ENCODE results near the gene SERP2.

Gene SERP2

DNA sequence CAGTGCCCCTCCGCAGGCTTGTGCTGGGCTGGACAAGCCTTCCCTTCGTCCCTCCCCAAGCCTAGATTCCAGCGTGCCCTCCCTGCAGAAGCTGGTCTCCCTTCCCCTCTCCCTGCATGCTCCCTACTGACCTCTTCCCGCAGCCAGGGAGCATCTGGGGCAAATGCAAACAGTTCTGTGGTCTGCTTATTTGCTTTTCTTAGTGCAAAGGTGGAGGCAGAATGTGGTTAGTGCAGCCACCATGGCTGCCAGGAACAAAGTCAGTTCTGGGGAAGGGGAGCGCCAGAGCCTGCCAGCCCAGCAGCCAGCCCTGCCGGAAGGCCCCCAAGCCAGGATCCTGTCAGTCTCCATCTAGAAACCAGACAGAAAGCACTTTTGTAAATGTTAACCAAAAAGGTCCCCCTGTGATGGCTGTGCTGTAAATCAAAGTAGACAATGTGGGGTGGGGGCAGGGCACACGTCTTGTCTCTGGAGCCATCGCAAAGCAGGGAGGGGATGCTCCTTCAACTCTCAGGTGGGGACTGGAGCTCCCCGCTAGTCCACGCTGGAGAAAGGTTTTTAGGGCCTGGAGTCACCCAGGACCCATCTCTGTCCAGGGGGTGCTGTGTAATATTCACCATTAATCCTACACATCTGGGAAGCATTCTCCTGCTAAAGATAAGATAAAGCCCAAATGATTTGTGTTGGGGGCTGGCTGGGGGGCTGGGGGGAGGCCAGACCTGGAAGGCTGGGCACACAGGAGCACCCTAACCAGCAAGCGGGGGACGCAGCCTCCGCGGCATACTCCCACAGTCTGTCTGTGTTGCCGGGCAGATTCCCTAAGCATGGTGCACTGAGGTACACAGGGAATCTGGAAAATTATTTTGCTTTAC lies 30.9 kb downstream of the SERP2 start:
- no peaks in the 10 kb centered on the region for H3K36me3 ChIP-seq (ENCODE audit: control insufficient read depth, low read depth, low read length)
- peaks cover 9% of the 10 kb centered on the region for H3K27me3 ChIP-seq (ENCODE audit: control insufficient read depth, insufficient read depth, low read length)
- peak overlapping the region; percentile 25 for H3K9ac ChIP-seq (ENCODE audit: low read length)
- peak overlapping the region; percentile 28 for H3K4me3 ChIP-seq (ENCODE audit: low read length)
- H3K4me1 ChIP-seq (ENCODE audit: control insufficient read depth, low read depth, low read length) = peaks cover 54% of the 10 kb centered on the region
- no peak overlapping the region for H3K27ac ChIP-seq (ENCODE audit: low read length)
- no peaks in the 10 kb centered on the region for H3K9me3 ChIP-seq (ENCODE audit: control insufficient read depth, low read depth, low read length)

DNA sequence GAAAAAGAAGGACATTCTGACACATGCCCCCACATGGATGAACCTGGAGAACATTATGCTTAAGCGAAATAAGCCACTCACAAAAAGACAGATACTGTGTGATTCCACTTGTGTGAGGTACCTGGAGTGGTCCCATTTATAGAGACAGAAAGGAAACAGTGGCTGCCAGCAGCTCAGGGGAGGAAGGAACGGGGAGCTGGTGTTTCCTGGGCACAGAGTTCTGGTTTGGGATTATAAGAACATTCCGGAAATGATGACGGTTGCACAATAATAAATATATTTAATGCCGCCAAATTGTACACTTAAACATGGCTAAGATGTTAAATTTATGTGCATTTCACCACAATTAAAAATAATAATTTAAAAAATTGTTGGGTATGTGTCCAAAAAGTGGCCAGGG lies 33.0 kb downstream of the SERP2 start:
- Histone ChIP-seq H3K9ac (ENCODE audit: low read length) (no peak overlapping the region), H3K27ac (ENCODE audit: low read length) (no peak overlapping the region), H3K9me3 (ENCODE audit: control insufficient read depth, low read depth, low read length) (no peaks in the 10 kb centered on the region), H3K4me3 (ENCODE audit: low read length) (no peak overlapping the region), H3K27me3 (ENCODE audit: control insufficient read depth, insufficient read depth, low read length) (peaks cover 9% of the 10 kb centered on the region), H3K36me3 (ENCODE audit: control insufficient read depth, low read depth, low read length) (no peaks in the 10 kb centered on the region), H3K4me1 (ENCODE audit: control insufficient read depth, low read depth, low read length) (peaks cover 50% of the 10 kb centered on the region)

GRCh38 chr13:44407379-44407778 lies 33.8 kb downstream of the SERP2 start:
- no peaks in the 10 kb centered on the region for H3K9me3 ChIP-seq (ENCODE audit: control insufficient read depth, low read depth, low read length)
- no peak overlapping the region for H3K27ac ChIP-seq (ENCODE audit: low read length)
- no peaks in the 10 kb centered on the region for H3K36me3 ChIP-seq (ENCODE audit: control insufficient read depth, low read depth, low read length)
- peaks cover 46% of the 10 kb centered on the region for H3K4me1 ChIP-seq (ENCODE audit: control insufficient read depth, low read depth, low read length)
- H3K9ac ChIP-seq (ENCODE audit: low read length) = no peak overlapping the region
- H3K4me3 ChIP-seq (ENCODE audit: low read length) = no peak overlapping the region
- H3K27me3 ChIP-seq (ENCODE audit: control insufficient read depth, insufficient read depth, low read length) = peaks cover 9% of the 10 kb centered on the region

GRCh38 chr13:44407891-44408290 lies 34.3 kb downstream of the SERP2 start:
- H3K9ac ChIP-seq (ENCODE audit: low read length) = no peak overlapping the region
- peaks cover 41% of the 10 kb centered on the region for H3K4me1 ChIP-seq (ENCODE audit: control insufficient read depth, low read depth, low read length)
- H3K9me3 ChIP-seq (ENCODE audit: control insufficient read depth, low read depth, low read length) = no peaks in the 10 kb centered on the region
- peaks cover 9% of the 10 kb centered on the region for H3K27me3 ChIP-seq (ENCODE audit: control insufficient read depth, insufficient read depth, low read length)
- H3K4me3 ChIP-seq (ENCODE audit: low read length) = no peak overlapping the region
- no peak overlapping the region for H3K27ac ChIP-seq (ENCODE audit: low read length)
- no peaks in the 10 kb centered on the region for H3K36me3 ChIP-seq (ENCODE audit: control insufficient read depth, low read depth, low read length)

- Histone ChIP-seq H3K4me3 (ENCODE audit: low read length) (no peak overlapping the region), H3K9ac (ENCODE audit: low read length) (no peak overlapping the region)
These were observed 36.0 kb downstream of the SERP2 start for GRCh38 chr13:44409595-44409994.

GRCh38 chr13:44410328-44410859 lies 36.8 kb downstream of the SERP2 start:
- Histone ChIP-seq H3K27me3 (ENCODE audit: control insufficient read depth, insufficient read depth, low read length) (peaks cover 7% of the 10 kb centered on the region), H3K4me3 (ENCODE audit: low read length) (no peak overlapping the region), H3K9ac (ENCODE audit: low read length) (no peak overlapping the region), H3K27ac (ENCODE audit: low read length) (no peak overlapping the region), H3K36me3 (ENCODE audit: control insufficient read depth, low read depth, low read length) (no peaks in the 10 kb centered on the region), H3K4me1 (ENCODE audit: control insufficient read depth, low read depth, low read length) (peaks cover 16% of the 10 kb centered on the region), H3K9me3 (ENCODE audit: control insufficient read depth, low read depth, low read length) (no peaks in the 10 kb centered on the region)

More at GRCh38 chr13:44409595-44409994, 36.0 kb downstream of the SERP2 start:
- Histone ChIP-seq H3K27me3 (ENCODE audit: control insufficient read depth, insufficient read depth, low read length) (peaks cover 9% of the 10 kb centered on the region), H3K36me3 (ENCODE audit: control insufficient read depth, low read depth, low read length) (no peaks in the 10 kb centered on the region), H3K4me1 (ENCODE audit: control insufficient read depth, low read depth, low read length) (peaks cover 24% of the 10 kb centered on the region), H3K9me3 (ENCODE audit: control insufficient read depth, low read depth, low read length) (no peaks in the 10 kb centered on the region), H3K27ac (ENCODE audit: low read length) (no peak overlapping the region)

- no peaks in the 10 kb centered on the region for H3K36me3 ChIP-seq (ENCODE audit: control insufficient read depth, low read depth, low read length)
- no peak overlapping the region for H3K27ac ChIP-seq (ENCODE audit: low read length)
- H3K9ac ChIP-seq (ENCODE audit: low read length) = no peak overlapping the region
- no peaks in the 10 kb centered on the region for H3K27me3 ChIP-seq (ENCODE audit: control insufficient read depth, insufficient read depth, low read length)
- H3K4me3 ChIP-seq (ENCODE audit: low read length) = no peak overlapping the region
- no peaks in the 10 kb centered on the region for H3K9me3 ChIP-seq (ENCODE audit: control insufficient read depth, low read depth, low read length)
- peaks cover 24% of the 10 kb centered on the region for H3K4me1 ChIP-seq (ENCODE audit: control insufficient read depth, low read depth, low read length)
These were observed 38.2 kb downstream of the SERP2 start for GRCh38 chr13:44411841-44412240.

DNA sequence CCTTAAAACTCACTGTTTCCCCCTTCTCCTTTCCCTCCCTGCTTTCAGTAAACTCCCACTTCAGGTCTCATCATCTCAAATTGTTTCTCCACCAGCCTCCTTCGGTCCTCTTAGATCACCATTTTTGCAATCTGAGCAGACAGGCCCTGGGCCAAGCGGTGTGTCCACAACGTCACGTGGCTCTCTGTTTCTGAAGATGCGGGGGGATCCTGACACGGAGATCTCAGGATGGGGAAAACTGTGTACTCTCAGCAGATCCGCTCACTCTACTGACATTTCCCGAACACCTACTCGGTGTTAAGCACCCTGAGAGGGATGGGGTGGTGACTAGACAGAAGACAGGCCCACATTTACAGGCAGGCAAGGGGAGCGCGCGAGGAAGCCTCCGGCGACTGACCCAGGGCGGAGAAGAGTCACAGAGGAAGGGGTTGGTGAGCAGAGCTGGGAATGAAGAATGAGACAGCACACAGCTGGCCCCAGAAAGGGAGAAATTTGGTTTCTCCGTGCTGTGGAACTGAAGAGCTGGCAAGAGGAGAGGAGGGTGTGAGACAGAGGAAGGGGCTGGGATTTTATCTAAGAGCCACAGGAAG lies 38.8 kb downstream of the SERP2 start:
- no peak overlapping the region for H3K9ac ChIP-seq (ENCODE audit: low read length)
- H3K36me3 ChIP-seq (ENCODE audit: control insufficient read depth, low read depth, low read length) = no peaks in the 10 kb centered on the region
- no peaks in the 10 kb centered on the region for H3K9me3 ChIP-seq (ENCODE audit: control insufficient read depth, low read depth, low read length)
- H3K4me1 ChIP-seq (ENCODE audit: control insufficient read depth, low read depth, low read length) = peaks cover 23% of the 10 kb centered on the region
- H3K27me3 ChIP-seq (ENCODE audit: control insufficient read depth, insufficient read depth, low read length) = no peaks in the 10 kb centered on the region
- H3K4me3 ChIP-seq (ENCODE audit: low read length) = no peak overlapping the region
- H3K27ac ChIP-seq (ENCODE audit: low read length) = no peak overlapping the region

DNA sequence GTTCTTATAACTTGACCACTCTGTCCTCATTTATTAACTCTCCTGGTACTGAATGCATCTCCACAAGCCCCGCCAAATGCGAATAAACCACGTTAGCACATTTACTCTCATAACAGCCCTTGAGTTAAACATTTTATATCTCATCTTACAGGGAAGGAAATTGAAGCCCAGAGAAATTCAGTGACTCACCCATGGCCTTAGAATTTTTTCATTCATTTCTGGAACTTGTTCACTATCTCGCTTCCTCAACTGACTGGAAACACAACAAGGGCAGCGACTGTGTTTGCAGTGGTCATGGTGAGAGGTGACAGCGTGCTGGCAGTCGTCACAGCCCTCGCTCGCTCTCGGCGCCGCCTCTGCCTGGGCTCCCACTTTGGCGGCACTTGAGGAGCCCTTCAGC lies 39.5 kb downstream of the SERP2 start:
- peaks cover 24% of the 10 kb centered on the region for H3K4me1 ChIP-seq (ENCODE audit: control insufficient read depth, low read depth, low read length)
- no peak overlapping the region for H3K9ac ChIP-seq (ENCODE audit: low read length)
- H3K4me3 ChIP-seq (ENCODE audit: low read length) = no peak overlapping the region
- H3K27me3 ChIP-seq (ENCODE audit: control insufficient read depth, insufficient read depth, low read length) = no peaks in the 10 kb centered on the region
- H3K27ac ChIP-seq (ENCODE audit: low read length) = no peak overlapping the region
- no peaks in the 10 kb centered on the region for H3K9me3 ChIP-seq (ENCODE audit: control insufficient read depth, low read depth, low read length)
- H3K36me3 ChIP-seq (ENCODE audit: control insufficient read depth, low read depth, low read length) = no peaks in the 10 kb centered on the region

DNA sequence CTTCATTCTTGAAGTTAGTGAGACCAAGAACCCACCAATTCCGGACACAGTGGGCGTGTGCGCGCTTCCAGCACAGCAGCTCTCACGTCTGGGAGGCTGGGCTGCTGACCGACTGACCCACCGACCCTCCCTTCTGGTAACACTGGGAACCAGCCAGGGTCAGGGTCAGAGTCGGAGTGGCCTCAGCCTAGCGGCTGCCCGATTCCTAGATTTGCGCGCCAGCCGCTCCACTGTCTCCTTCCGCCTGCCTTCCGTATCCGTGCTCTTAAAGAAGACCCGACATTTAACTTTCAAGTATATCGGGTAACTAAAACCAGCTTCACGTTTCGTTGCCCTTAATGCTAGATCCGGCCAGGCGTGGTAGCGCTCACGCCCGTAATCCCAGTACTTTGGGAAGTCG lies 41.1 kb downstream of the SERP2 start:
- H3K4me1 ChIP-seq (ENCODE audit: control insufficient read depth, low read depth, low read length) = peaks cover 24% of the 10 kb centered on the region
- H3K27me3 ChIP-seq (ENCODE audit: control insufficient read depth, insufficient read depth, low read length) = no peaks in the 10 kb centered on the region
- H3K27ac ChIP-seq (ENCODE audit: low read length) = no peak overlapping the region
- no peaks in the 10 kb centered on the region for H3K36me3 ChIP-seq (ENCODE audit: control insufficient read depth, low read depth, low read length)
- no peaks in the 10 kb centered on the region for H3K9me3 ChIP-seq (ENCODE audit: control insufficient read depth, low read depth, low read length)
- H3K4me3 ChIP-seq (ENCODE audit: low read length) = no peak overlapping the region
- no peak overlapping the region for H3K9ac ChIP-seq (ENCODE audit: low read length)

GRCh38 chr13:44415815-44416214 lies 42.2 kb downstream of the SERP2 start:
- Histone ChIP-seq H3K27me3 (ENCODE audit: control insufficient read depth, insufficient read depth, low read length) (no peaks in the 10 kb centered on the region), H3K27ac (ENCODE audit: low read length) (no peak overlapping the region), H3K9ac (ENCODE audit: low read length) (no peak overlapping the region), H3K4me3 (ENCODE audit: low read length) (no peak overlapping the region), H3K36me3 (ENCODE audit: control insufficient read depth, low read depth, low read length) (no peaks in the 10 kb centered on the region), H3K4me1 (ENCODE audit: control insufficient read depth, low read depth, low read length) (peaks cover 29% of the 10 kb centered on the region), H3K9me3 (ENCODE audit: control insufficient read depth, low read depth, low read length) (no peaks in the 10 kb centered on the region)

All from iPS-18a (cell line).